HG03095 (cell line): ENCODE measurements around the gene ZRANB2.

Experiments
- ATAC-seq: cut with Tn5 transposase; IDR thresholded peaks from one replicate; pipeline ENCODE4 v1.9.1; 2021; ENCODE audit warnings: moderate library complexity; ENCODE audit not compliant: unreplicated experiment

ZRANB2 gene, protein sequence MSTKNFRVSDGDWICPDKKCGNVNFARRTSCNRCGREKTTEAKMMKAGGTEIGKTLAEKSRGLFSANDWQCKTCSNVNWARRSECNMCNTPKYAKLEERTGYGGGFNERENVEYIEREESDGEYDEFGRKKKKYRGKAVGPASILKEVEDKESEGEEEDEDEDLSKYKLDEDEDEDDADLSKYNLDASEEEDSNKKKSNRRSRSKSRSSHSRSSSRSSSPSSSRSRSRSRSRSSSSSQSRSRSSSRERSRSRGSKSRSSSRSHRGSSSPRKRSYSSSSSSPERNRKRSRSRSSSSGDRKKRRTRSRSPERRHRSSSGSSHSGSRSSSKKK

DNA sequence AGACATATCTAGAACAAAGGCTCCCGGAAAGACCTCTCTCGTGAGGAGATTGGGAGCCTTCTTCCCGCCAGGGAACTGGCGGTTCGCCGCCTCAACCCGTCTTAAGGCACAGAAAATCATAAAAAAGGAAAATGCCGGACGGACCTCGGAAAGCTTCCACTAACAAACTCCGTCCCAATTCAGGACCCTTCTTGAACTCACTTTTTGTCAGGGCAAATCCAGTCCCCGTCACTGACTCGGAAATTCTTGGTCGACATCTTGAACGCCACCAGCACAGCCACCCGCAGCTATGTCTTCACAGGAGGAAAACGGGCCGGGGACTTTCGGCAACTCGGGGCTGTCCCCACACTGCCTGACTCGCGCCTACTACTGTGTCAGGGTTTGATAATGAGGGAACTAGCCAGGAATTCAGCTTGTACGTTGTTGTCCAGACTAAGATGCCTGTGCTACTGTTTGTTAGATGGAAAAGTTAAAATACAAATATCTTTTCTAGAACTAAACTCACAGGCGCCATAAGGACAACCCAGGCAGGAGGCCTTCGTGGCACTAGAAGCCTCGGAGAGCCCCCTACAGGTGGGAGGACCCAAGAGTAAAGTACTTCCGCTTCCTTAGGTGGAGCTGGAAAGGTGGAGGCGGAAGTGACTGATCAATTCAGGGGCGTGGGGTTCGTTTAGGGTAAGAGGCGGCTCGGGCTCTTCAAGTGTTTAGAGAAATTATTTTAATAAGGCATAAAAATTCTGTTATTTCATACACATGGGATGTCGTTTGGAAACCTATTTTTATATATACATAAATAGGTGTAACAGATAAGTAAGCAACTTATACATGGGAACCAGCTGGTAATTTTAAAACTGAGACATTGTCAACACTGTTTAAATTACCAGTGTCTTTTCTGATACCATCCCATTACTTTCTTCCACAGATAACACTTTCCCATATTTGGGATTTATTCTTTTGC is at the start of gene ZRANB2:
Gene ZRANB2, minus strand, starts transcription at position 297 of the 958 bp plus-strand sequence. Its CDS starts 40 bp downstream, at position 257.
- peak; percentile 100 for ATAC-seq

DNA sequence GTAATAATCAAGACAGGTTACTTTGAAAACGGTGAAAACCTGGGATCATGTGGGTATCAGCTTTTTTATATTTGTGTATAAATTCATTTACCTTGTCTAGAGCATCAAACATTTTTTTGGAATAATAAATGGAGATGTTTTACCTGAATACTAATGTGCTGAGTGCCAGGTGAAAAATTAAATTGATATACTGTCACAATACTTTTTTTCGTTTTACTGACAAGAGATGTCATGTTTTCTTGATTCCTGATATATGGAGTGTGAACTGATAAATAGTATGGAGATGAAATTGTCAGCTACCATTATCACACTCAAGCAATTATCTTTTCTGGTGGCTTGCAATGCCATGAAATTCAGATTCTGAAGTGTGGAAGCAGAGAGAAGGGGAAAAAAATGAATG is 47.2 kb upstream of the ZRANB2 start:
- no peak for ATAC-seq

DNA sequence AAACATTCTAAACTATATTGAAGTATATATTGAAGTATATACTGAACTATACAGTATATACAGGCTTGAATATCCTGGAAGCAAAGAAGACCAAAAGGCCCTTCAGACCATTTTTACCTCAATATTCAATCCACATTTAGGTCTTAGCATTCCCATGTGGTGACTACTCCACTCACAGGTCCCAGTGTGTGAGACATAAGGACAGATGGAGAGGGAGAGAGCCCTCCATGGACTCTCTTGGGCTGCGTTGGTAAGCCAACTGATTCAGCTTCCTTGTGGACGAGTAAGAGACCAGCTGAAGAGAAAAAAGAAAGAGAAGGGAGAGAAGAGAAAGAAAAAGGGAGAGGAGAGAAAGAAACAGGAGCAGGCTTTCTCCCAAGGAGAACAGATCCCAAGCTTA is 37.3 kb upstream of the ZRANB2 start:
- no peak for ATAC-seq

DNA sequence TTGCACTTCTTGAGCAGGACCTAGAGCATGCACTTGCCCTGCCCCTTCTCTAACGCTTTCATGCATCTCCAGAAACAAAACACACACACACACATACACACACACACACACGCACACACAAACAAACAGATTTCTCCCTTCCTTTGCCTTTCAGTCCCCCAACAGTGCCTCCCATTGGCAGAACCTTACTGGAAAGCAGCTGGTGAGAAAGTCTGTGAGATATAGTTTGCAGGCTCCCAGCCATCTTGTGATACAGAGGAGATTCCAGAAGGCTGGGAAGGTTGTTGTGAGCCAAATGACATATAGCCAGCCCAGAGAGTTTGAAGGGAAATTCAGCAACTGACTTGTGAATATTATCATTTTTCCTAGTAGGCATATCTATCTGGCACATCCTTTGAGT is 35.9 kb upstream of the ZRANB2 start:
- no peak for ATAC-seq

DNA sequence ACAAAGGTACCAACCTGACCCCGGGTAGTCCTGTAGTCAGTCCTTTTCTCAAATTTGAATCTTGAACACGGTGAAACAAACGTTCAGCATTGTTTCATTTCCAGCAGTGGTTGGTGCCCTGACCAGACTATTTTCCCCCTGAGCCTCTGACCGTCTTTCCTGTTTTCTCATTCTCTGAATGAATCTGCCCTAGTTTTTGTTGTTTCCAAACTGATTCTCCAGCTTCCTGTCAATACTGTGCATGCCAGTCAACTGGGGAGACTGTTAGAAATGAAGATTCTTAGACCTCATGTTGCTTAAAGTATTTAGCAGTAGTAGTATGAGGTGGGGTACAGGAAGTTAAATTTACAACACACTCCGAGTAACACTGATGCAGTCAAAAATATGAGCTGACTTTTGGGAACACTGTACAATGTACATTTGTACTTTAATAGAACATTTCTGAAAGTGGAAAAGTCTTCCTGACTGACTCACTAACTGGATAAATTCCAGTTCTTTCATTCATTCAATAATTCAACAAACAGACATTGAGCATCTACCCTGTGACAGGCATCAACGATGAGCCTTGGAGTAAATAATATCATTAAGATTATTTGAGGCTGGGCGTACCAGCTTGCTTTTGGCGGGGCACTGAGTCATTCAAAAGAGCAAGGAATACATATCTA is 26.0 kb upstream of the ZRANB2 start:
- no peak for ATAC-seq

DNA sequence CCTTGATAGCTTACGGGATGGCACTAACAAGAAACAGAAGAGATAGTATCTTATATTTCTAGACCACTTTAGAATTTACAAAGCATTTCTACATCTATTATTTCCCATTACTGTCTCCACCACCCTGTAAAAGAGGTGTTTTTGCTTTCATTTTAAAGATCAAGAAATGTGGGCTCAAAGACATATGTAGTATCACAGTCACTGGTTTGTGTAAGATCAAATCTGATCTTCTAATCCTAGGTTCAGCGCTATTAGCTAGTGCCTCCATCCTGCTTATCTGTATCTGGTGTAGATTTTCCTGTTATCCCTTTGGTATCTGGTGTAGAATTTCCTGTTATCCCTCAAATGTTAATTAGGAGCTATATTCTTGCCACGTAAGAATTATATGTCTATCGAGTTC is 23.6 kb upstream of the ZRANB2 start:
- ATAC-seq = no peak

DNA sequence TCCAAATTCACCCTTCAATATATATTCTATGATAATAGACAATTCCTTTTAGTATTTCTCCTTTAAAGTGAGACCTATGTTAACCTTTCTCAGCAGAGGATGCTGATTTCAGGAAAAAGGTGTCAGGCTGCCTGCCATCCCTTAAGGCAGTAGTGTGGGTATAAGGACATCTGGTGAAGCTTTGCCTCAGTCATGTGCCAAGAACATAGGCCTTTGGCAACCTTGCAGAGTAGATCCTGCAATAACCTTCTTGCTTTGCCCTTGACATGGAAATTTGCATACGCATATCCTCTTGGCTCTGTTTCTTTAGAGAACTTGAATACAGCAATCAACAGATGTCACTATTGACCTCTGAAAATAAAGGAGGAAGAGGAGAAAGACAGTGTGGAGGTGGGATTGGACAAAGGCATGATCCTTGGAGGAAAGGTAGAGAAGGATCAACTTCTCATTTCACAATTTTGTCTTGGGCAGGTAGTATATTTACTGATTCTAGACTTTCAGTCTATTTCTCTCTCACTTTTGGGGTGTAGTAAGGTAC is 21.1 kb upstream of the ZRANB2 start:
- no peak for ATAC-seq

DNA sequence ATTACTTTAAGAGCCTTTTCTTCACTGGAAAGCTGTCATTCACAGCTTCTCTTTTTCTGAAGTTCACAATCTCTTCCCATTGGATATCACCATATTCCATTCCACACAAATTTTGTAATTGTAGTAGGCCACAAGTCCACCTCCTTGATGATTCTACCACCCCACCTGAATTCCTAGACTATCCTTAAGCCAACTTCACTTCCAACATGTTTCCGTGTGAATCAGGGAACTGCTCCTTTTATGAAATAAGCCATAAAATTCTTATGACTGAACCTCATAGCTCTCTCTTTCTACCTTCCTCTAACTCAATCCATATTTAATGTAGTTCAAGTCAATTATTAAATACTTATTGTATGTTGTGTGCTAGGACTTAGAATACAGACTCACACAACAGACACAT is 16.6 kb upstream of the ZRANB2 start:
- ATAC-seq = no peak

DNA sequence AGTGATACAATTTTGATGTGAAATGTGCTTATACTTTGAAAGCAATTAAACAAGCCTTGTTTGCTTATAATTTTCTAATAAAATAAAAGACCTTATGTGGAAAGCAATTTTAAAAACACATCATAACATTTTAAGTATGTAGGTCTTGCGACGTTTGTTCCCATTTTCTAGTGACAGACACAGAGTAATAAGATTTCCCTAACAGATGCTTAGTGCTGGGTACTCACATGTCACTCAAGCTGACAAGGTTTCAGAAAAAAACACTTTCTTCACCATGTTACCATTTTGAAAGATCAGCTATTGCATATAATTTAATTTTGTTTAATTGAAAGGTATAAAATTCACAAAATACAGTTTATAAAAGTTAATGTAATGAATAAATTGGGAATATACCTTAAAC is 14.1 kb upstream of the ZRANB2 start:
- ATAC-seq = no peak

DNA sequence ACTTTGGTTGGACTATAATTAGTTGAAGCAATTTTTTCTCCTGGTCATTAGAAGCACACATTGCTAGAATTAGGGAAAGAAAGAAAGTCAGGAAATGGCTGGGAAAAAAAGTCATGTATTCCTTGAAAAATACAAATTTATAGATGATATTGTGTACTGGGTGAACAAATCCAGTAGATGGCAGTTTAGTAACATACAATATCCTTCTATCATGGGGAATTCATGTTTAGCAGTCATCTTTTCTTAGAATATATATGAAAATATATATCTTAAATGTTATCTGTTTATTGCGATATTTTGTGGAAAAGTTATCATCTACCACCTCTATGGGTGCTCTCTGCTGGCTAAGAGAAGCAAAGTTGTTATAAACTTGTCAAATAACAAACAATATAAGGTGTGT is 13.1 kb upstream of the ZRANB2 start:
- ATAC-seq = no peak

DNA sequence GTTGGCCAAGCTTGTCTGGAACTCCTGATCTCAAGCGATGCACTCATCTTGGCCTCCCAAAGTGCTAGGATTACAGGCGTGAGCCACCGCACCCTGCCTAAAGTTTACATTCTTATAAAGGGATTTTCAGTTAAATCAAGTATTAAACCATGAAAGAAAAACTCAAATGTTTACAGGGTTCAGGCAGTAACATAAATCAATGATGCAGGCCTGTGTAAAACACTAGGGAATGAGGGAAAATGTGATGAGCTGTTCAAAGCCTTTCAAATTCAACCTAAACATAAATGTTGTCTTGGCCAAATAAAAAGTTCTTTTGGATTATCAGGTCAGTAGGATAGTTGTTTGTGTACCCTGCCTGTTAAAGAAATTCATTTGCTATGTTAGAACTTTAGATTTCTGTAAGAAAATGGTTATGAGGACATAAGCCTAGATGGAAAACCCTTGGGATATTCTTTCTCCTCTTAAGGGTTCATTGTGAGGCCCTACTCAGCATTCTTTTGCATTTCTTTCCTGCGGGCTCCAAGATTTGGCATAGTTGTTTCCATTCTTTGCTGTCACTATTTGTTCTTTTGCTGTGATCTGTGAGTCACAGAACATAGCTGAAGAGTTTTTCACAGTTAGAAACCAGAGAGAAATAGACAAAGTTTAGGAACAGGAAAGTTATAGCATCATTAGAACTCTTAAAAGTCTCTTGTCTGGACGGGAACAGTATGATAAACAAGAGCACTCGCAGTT is 8.9 kb upstream of the ZRANB2 start:
- ATAC-seq = no peak

DNA sequence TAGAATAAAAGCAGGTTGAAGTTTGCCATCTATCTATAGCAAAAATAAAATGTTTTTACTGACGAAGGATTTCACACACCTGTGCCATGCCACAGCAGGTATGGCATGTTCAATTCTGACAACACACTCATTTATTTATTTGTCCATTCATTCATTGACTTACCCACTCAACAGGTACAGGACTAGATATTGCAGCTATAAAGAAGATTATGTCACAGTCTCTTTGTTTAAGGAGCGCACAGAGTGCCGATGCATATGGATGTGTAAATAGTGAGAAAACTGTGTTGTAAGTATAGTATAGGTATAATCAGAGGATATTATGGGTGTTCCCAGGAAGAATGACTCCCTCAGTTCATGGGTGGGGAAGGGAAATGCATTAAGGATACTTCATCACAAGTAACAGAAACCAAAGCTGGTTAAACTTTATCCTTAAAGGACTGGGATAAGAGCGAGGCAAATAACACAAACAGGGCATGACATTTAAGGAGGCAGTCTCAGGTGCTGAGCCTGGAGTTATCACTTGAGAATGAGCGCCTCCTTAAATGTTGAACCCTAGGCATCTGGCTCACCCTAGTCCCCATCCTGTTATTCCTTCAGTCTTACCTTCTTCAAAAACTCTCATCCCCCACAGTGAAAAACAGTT is 7.9 kb upstream of the ZRANB2 start:
- no peak for ATAC-seq

DNA sequence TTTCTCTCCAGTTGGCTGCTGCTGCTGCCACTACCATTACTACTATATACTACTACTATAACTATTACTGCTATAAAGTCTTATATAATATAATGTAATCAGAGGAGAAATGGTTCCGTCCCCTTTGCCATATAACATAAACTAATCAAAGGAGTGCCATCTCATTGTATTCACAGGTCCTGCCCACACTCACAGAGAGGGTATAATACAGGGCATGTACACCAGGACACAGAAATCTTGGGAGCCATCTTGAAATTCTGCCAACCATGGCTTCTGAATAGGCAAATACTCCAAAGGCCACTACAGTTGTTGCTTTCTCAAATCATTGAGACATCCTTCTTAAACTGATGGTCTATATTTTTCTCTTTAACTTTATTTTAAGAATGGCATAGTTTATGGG is 6.9 kb upstream of the ZRANB2 start:
- ATAC-seq = no peak

DNA sequence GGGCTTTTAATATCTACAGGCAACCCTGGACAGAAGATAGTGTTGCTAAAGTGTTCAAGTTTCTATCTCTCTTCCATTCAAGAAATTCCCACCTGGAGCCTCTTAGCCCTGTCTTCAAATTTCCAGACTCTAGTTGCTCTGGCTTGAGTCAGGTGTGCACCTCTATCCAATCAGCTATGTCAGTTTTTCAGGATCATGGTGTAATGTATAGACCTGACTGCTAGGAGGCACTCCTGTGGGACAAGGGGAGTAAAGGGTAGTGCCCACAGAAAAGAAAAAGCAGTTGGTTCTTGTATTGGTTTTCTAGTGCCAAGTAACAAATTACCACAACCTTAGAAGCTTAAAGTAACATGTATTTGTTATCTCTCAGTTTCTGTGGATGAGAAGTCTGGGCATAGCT is 6.2 kb upstream of the ZRANB2 start:
- no peak for ATAC-seq

DNA sequence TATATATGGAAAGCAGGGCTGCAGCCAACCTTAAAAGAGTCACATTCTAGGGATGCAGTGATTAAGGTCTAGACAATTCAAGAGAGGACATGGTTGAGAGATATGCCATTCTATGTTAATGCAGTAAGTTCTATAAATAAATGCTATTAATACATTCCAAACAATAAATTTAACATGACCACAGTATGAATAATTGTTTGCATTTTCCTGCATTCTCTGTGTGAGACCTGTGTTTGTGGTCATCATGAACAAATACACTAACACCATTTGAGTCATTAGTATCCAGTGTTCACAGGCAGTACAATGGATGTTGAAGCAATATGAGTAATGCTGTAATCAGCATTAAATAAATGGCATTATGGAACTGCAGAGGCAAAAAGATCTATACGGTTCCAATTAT is 5.5 kb upstream of the ZRANB2 start:
- ATAC-seq = no peak

DNA sequence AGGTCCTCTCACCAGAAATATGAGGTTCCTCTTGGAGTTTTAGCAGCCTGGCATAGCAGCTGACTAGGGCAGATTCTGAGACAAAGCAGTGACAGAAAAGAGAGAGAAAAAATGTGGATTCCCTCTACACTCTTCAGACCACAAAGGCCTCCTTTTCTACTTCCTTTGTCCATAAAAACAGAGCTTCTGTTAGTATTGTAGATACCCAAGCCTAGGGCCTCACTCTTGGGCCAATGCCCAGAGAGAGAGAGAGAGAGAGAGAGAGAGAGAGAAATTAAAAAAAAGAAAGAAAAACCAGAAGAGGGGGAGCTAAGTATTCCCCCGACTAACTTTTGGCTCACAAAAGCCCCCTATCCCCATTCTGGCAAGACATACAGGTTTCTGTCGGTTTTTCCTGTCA is 2.4 kb upstream of the ZRANB2 start:
- no peak for ATAC-seq

DNA sequence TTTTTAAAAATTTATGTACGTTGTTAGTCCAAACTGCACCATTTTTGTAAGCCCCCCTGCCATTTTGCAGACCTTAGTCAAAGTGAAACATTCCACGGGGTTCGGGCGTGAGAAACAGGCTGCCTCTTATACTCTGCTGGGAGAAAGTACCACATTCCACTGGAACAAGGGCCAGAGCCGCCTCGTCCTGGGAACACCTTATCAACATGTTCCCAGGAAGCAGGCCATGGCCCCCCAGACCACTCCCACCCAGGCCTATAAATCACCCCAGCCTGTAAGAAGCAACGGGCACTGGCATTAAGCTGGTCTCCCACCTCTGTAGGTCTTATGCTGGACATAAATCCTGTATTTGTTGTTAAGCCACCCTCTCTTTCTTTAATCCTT is 854 bp upstream of the ZRANB2 start:
- no peak for ATAC-seq

DNA sequence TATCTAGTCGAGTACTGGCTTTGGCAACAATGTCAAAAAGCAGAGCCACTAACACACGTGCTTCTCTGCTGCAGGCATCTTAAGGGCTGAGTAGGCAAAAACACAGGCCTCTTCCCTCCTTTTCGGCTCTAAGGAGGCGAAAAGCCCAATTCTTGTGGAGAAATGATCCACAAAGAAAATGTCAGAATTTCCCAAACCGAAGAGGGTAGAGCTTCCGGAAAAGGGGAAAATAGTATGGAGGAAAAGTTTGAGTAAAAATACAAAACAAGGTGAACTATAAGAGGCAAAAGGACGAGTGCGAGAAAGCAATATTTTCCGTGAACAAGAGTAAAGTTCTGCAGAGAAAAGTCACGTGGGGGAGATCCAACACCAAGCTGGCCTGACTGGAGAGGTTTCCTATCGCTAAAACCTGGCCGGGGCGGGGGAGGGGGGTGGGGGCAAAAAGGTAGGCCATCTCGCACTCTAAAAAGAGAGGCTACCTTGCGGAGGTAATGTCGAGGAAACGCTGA is 551 bp downstream of the ZRANB2 start:
- ATAC-seq = peak; percentile 14

DNA sequence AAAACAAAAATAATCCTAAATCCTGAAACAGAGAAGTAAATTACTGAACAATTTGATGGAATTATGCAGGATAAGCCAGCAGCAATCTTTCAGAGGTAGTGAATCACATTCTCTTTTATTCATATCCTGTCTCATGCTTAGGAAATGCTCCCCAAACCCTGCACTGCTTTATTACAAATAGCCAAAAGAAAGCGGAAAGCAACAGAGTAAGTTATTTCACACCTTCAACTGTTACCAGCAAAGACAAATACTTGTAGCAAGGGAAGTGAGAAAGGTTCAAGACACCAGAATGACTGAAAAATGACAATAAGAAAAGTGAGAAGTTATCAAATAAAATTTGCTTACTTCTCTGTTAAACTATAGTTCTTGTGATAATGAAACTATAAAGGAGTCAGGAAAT is 6.2 kb downstream of the ZRANB2 start:
- ATAC-seq = no peak

DNA sequence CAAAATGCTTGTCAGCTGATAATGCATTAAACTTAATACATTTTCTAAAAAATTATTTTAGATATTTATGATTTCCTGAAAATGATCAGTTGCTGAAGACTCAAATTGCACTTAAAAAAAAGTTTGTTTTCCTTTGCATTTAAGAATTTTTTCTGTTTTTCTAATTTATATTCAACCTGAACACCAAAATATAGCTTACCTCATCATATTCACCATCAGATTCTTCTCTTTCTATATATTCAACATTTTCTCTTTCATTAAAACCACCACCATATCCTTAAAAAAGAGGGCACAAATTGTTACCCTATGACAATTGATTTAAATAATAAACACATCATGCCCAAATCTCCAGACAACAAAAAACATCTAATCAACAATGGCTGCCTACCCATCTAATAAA is 8.6 kb downstream of the ZRANB2 start:
- ATAC-seq = no peak
